G401.6 (cell line): ENCODE results near the gene KRT81.
"Not testable (repeated sequence)": the region's sequence is repeated elsewhere in the genome, so short reads cannot be mapped to it uniquely, and the experiment has no call there.

Source experiments
- FAIRE-seq: peaks from 2 replicates; lab custom pipeline; 2012; peaks lifted over from hg19 to GRCh38; lab: Jason Lieb, UNC

Gene KRT81

GRCh38 chr12:52252175-52252615 is 39.1 kb downstream of the KRT81 start:
- FAIRE-seq: not testable (repeated sequence)

GRCh38 chr12:52251367-52252051 is 39.8 kb downstream of the KRT81 start:
- FAIRE-seq: no peak

GRCh38 chr12:52250048-52250990 is 41.0 kb downstream of the KRT81 start:
- FAIRE-seq: no peak

GRCh38 chr12:52249511-52250047 is 41.8 kb downstream of the KRT81 start:
- no peak for FAIRE-seq

GRCh38 chr12:52248541-52249461 is 42.5 kb downstream of the KRT81 start:
- FAIRE-seq: no peak

GRCh38 chr12:52247622-52248540 is 43.5 kb downstream of the KRT81 start:
- FAIRE-seq: no peak

- no peak for FAIRE-seq
These were observed 44.4 kb downstream of the KRT81 start for GRCh38 chr12:52246720-52247621.

- FAIRE-seq: no peak
These were observed 45.3 kb downstream of the KRT81 start for GRCh38 chr12:52245962-52246569.

- no peak for FAIRE-seq
These were observed 45.9 kb downstream of the KRT81 start for GRCh38 chr12:52245259-52245961.

GRCh38 chr12:52244615-52244994 is 46.7 kb downstream of the KRT81 start:
- FAIRE-seq: no peak

GRCh38 chr12:52243856-52244614 is 47.3 kb downstream of the KRT81 start:
- FAIRE-seq: no peak

- no peak for FAIRE-seq
These were observed 48.0 kb downstream of the KRT81 start for GRCh38 chr12:52243259-52243855.

GRCh38 chr12:52242442-52243258 is 48.7 kb downstream of the KRT81 start:
- FAIRE-seq: no peak

- no peak for FAIRE-seq
These were observed 50.0 kb downstream of the KRT81 start for GRCh38 chr12:52241205-52241842.

- FAIRE-seq: not testable (repeated sequence)
These were observed 51.1 kb downstream of the KRT81 start for GRCh38 chr12:52240247-52240646.

- FAIRE-seq: no peak
These were observed 51.6 kb downstream of the KRT81 start for GRCh38 chr12:52239767-52240166.
